Suprapubic skin (tissue), 4 donors: ENCODE measurements around the gene GJB3.

Source experiments
- EP300 ChIP-seq: sonication (generic); formaldehyde crosslinking; IDR thresholded peaks from one replicate; pipeline ENCODE4 v1.6.1; 2017; ENCODE audit warnings: antibody characterized with exemption
- POLR2A ChIP-seq, 2 donors: fragments of 450-650 bp; IDR thresholded peaks; one replicate each; pipeline ENCODE4 v1.6.1; 2017; ENCODE audit warnings: antibody characterized with exemption in 2 of 2, mild to moderate bottlenecking in 2 of 2, moderate library complexity in 2 of 2
- POLR2AphosphoS5 ChIP-seq, 3 donors: sonication (generic); formaldehyde crosslinking; IDR thresholded peaks; one replicate each; pipeline ENCODE4 v1.6.1; 2017; ENCODE audit warnings: antibody characterized with exemption in 3 of 3
- TF ChIP-seq, protein P1 (sequence below), 2 donors: fragments of 200-600 bp in 1 of 2; fragments of 450-650 bp in 1 of 2; sonication (generic) in 1 of 2; IDR thresholded peaks; one replicate each; pipeline ENCODE4 v1.5.1; 2016 to 2019; ENCODE audit warnings: antibody characterized with exemption in 2 of 2, mild to moderate bottlenecking in 1 of 2, moderate library complexity in 1 of 2

DNA sequence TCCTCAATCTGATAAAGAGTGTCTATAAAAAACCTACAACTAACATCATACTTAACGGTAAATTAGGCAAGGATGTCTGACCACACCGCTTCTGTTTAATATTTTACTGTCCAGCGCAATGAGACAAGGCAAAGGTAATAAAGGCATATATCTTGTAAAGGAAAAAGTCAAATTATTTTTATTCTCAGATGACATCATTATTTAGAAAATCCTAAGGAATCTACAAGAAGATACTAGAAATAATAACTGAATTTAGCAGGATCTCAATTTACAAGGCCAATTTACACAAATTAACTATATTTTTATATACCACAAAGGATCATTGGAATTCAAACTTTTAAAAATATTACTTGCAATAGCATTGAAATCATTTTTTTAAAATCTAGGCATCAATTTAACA lies 41.2 kb downstream of the GJB3 start:
- TF ChIP-seq EP300: no peak
- TF ChIP-seq, protein P1, sequence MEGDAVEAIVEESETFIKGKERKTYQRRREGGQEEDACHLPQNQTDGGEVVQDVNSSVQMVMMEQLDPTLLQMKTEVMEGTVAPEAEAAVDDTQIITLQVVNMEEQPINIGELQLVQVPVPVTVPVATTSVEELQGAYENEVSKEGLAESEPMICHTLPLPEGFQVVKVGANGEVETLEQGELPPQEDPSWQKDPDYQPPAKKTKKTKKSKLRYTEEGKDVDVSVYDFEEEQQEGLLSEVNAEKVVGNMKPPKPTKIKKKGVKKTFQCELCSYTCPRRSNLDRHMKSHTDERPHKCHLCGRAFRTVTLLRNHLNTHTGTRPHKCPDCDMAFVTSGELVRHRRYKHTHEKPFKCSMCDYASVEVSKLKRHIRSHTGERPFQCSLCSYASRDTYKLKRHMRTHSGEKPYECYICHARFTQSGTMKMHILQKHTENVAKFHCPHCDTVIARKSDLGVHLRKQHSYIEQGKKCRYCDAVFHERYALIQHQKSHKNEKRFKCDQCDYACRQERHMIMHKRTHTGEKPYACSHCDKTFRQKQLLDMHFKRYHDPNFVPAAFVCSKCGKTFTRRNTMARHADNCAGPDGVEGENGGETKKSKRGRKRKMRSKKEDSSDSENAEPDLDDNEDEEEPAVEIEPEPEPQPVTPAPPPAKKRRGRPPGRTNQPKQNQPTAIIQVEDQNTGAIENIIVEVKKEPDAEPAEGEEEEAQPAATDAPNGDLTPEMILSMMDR (IDR thresholded peaks at IDR 0.05): no peak
- TF ChIP-seq POLR2A (IDR thresholded peaks at IDR 0.05): no peak
- TF ChIP-seq POLR2AphosphoS5 (IDR thresholded peaks at IDR 0.05): no peak
